Stimulated activated CD4-positive, alpha-beta T cell treated with anti-CD3 and anti-CD28 coated beads, Interleukin-4, amount 100 ng/mL, for 1 hour (primary cell): ENCODE data around the gene KRTCAP3.
"Not testable (repeated sequence)": the region's sequence is repeated elsewhere in the genome, so short reads cannot be mapped to it uniquely, and the experiment has no call there.

Experiments
- DNase-seq: peaks from one replicate; pipeline ENCODE4 v3.0.0-alpha.2; 2020

Gene KRTCAP3

GRCh38 chr2:27441958-27442919, at the start of gene KRTCAP3:
Gene KRTCAP3, plus strand, starts transcription at chr2:27442381. Its CDS starts 32 bp downstream, at chr2:27442413.
- DNase-seq: peak; percentile 46

GRCh38 chr2:27393225-27393624, 49.0 kb upstream of the KRTCAP3 start:
- DNase-seq: no peak

- DNase-seq: no peak
These were observed 43.2 kb upstream of the KRTCAP3 start for GRCh38 chr2:27398962-27399361.

GRCh38 chr2:27400348-27401135, 41.6 kb upstream of the KRTCAP3 start:
- no peak for DNase-seq

- no peak for DNase-seq
These were observed 34.2 kb upstream of the KRTCAP3 start for GRCh38 chr2:27407798-27408491.

GRCh38 chr2:27408601-27409320, 33.4 kb upstream of the KRTCAP3 start:
- peak; percentile 18 for DNase-seq

GRCh38 chr2:27409321-27410073, 32.7 kb upstream of the KRTCAP3 start, which contains the start of gene PPM1G:
Gene PPM1G, minus strand, starts transcription at chr2:27409591. Its CDS starts 169 bp downstream, at chr2:27409422.
- peak; percentile 98 for DNase-seq

GRCh38 chr2:27412419-27413152, 29.6 kb upstream of the KRTCAP3 start:
- no peak for DNase-seq

GRCh38 chr2:27416151-27416550, 26.0 kb upstream of the KRTCAP3 start:
- DNase-seq: no peak

- no peak for DNase-seq
These were observed 21.2 kb upstream of the KRTCAP3 start for GRCh38 chr2:27420996-27421395.

- DNase-seq: no peak
These were observed 20.4 kb upstream of the KRTCAP3 start for GRCh38 chr2:27421660-27422250.

GRCh38 chr2:27422958-27423357, 19.2 kb upstream of the KRTCAP3 start:
- DNase-seq: no peak

- not testable (repeated sequence) for DNase-seq
These were observed 17.1 kb upstream of the KRTCAP3 start for GRCh38 chr2:27425039-27425438.

- no peak for DNase-seq
These were observed 14.3 kb upstream of the KRTCAP3 start for GRCh38 chr2:27427863-27428212.

- DNase-seq: peak; percentile 93
These were observed 13.8 kb upstream of the KRTCAP3 start, which contains the start of gene NRBP1 for GRCh38 chr2:27428213-27428977. Gene NRBP1, plus strand, starts transcription at chr2:27428631. Its CDS starts 4,643 bp downstream, at chr2:27433274.

- DNase-seq: peak; percentile 68
These were observed 13.1 kb upstream of the KRTCAP3 start for GRCh38 chr2:27428978-27429541.

- no peak for DNase-seq
These were observed 10.8 kb upstream of the KRTCAP3 start for GRCh38 chr2:27431395-27431794.

- DNase-seq: no peak
These were observed 6.6 kb upstream of the KRTCAP3 start for GRCh38 chr2:27435628-27436027.
